SU-DHL-6 (cell line): ENCODE data around the gene MYL2.

Experiments
- H2AFZ ChIP-seq: fragments of 200-600 bp; sonication (generic); 2 replicates; pipeline ENCODE4 v1.6.1; 2014; ENCODE audit warnings: low read depth, mild to moderate bottlenecking, moderate library complexity, mixed read lengths, antibody characterized with exemption, low read length; ENCODE audit not compliant: severe bottlenecking
- H3F3A ChIP-seq: fragments of 200-600 bp; shearing (Covaris generic); 2 replicates; pipeline ENCODE4 v1.6.0; 2016; ENCODE audit warnings: antibody characterized with exemption, mild to moderate bottlenecking; ENCODE audit not compliant: insufficient read depth
- H3K27ac ChIP-seq: fragments of 200-600 bp; sonication (generic); 2 replicates; pipeline ENCODE4 v1.5.1; 2016; ENCODE audit warnings: low read depth, mild to moderate bottlenecking, low read length, moderate library complexity, mixed read lengths
- H3K27me3 ChIP-seq: fragments of 200-600 bp; sonication (generic), shearing (Covaris generic); 2 replicates; pipeline ENCODE4 v1.6.0; 2014; ENCODE audit warnings: mild to moderate bottlenecking, low read length
- H3K36me3 ChIP-seq: fragments of 200-600 bp; sonication (generic); 2 replicates; pipeline ENCODE4 v1.6.1; 2014; ENCODE audit warnings: mild to moderate bottlenecking, low read length, mixed read lengths
- H3K4me2 ChIP-seq: fragments of 300-600, 200-600 bp; shearing (Covaris generic), sonication (generic); 2 replicates; pipeline ENCODE4 v1.6.0; 2014; ENCODE audit warnings: low read length, low read depth, mild to moderate bottlenecking; ENCODE audit not compliant: poor library complexity, severe bottlenecking
- H3K4me3 ChIP-seq: fragments of 200-600 bp; sonication (generic); 2 replicates; pipeline ENCODE4 v1.5.1; 2014; ENCODE audit warnings: antibody characterized with exemption, low read length, mild to moderate bottlenecking, mixed read lengths; ENCODE audit not compliant: insufficient read depth, poor library complexity, severe bottlenecking
- H3K79me2 ChIP-seq: fragments of 200-600 bp; sonication (generic); 2 replicates; pipeline ENCODE4 v1.6.1; 2014; ENCODE audit warnings: mild to moderate bottlenecking, low read length, moderate library complexity; ENCODE audit not compliant: insufficient read depth
- H3K9ac ChIP-seq: fragments of 200-600 bp; sonication (generic); 2 replicates; pipeline ENCODE4 v1.7.0; 2014; ENCODE audit warnings: mild to moderate bottlenecking, low read length
- H3K9me2 ChIP-seq: fragments of 200-600 bp; sonication (generic); replicated peaks from 2 replicates; pipeline ENCODE4 v1.6.1; 2014; ENCODE audit warnings: low read length; ENCODE audit not compliant: insufficient read depth
- H3K9me3 ChIP-seq: fragments of 200-600 bp; sonication (generic); 2 replicates; pipeline ENCODE4 v1.6.1; 2014; ENCODE audit warnings: low read length, mixed read lengths; ENCODE audit not compliant: insufficient read depth
- H4K20me1 ChIP-seq: fragments of 200-600 bp; sonication (generic); 2 replicates; pipeline ENCODE4 v1.6.1; 2014; ENCODE audit warnings: low read depth, mild to moderate bottlenecking, antibody characterized with exemption, low read length, moderate library complexity, mixed read lengths
- CTCF ChIP-seq: fragments of 200-600 bp; sonication (generic); IDR thresholded peaks from one replicate; pipeline ENCODE4 v1.5.1; 2017; ENCODE audit warnings: antibody characterized with exemption, mild to moderate bottlenecking, low read length, moderate library complexity; ENCODE audit not compliant: insufficient read depth, poor library complexity, severe bottlenecking
- EZH2phosphoT487 ChIP-seq: fragments of 200-600 bp; sonication (generic), shearing (Covaris generic); conservative IDR thresholded peaks from 2 replicates; pipeline ENCODE4 v1.6.1; 2018; ENCODE audit warnings: mild to moderate bottlenecking, antibody characterized with exemption, low read length, moderate library complexity, mixed read lengths

Gene MYL2

DNA sequence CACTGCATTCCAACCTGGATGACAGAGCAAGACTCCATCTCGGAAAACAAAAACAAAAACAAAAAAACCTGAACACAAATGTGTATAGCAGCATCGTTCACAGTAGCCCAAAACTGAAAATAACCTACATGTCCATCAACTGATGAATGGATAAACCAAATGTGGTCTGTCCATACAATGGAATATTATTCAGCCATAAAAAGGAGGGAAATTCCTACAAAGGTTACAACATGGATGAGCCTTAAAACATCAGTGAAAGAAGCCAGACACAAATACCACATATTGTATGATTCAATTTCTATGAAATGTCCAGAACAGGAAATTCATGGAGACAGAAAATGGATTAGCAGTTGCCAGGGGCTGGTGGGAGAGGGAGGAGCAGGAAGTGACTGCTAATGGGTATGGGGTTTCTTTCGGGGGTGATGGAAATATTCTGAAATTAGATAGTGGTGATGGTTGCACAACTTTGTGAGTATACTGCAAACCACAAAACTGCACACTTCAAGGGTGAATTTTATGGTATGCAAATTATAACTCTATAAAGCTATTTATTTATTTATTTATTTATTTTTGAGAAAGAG, 4.0 kb downstream of the MYL2 start:
- Histone ChIP-seq H3K9me2 (no peaks in the 10 kb centered on the region), H3K36me3 (no peaks in the 10 kb centered on the region), H3K4me3 (no peak overlapping the region), H3K9ac (no peak overlapping the region), H3K9me3 (no peaks in the 10 kb centered on the region), H3K27me3 (no peaks in the 10 kb centered on the region), H4K20me1 (no peaks in the 10 kb centered on the region), H3K4me2 (no peak overlapping the region), H3F3A (no peaks in the 10 kb centered on the region; the same call in 1 of the 2 replicates), H3K79me2 (no peaks in the 10 kb centered on the region), H2AFZ (no peak overlapping the region), H3K27ac (no peak overlapping the region)
- no peak for TF ChIP-seq EZH2phosphoT487
- TF ChIP-seq CTCF: no peak

GRCh38 chr12:110913119-110914056, 7.0 kb downstream of the MYL2 start:
- no peaks in the 10 kb centered on the region for H3K27me3 ChIP-seq
- no peaks in the 10 kb centered on the region for H4K20me1 ChIP-seq
- peak overlapping the region; percentile 85 for H3K27ac ChIP-seq
- no peak overlapping the region for H3K4me3 ChIP-seq
- TF ChIP-seq EZH2phosphoT487 (no peak), CTCF (no peak)
- peak overlapping the region; percentile 52 for H3K4me2 ChIP-seq
- no peaks in the 10 kb centered on the region for H3K36me3 ChIP-seq
- H3K9me3 ChIP-seq: no peaks in the 10 kb centered on the region
- peak overlapping the region; percentile 46 for H3K9ac ChIP-seq
- H3K9me2 ChIP-seq: no peaks in the 10 kb centered on the region
- H3K79me2 ChIP-seq: no peaks in the 10 kb centered on the region
- peak overlapping the region; percentile 54 for H2AFZ ChIP-seq
- H3F3A ChIP-seq: no peaks in the 10 kb centered on the region; the same call in 1 of the 2 replicates

GRCh38 chr12:110912263-110912662, 8.1 kb downstream of the MYL2 start:
- no peaks in the 10 kb centered on the region for H3K36me3 ChIP-seq
- no peaks in the 10 kb centered on the region for H3K9me3 ChIP-seq
- no peaks in the 10 kb centered on the region for H4K20me1 ChIP-seq
- no peak overlapping the region for H3K4me2 ChIP-seq
- no peaks in the 10 kb centered on the region for H3K27me3 ChIP-seq
- TF ChIP-seq CTCF: no peak
- no peak for TF ChIP-seq EZH2phosphoT487
- no peak overlapping the region for H3K9ac ChIP-seq
- no peaks in the 10 kb centered on the region for H3K9me2 ChIP-seq
- H3F3A ChIP-seq: no peaks in the 10 kb centered on the region; the same call in 1 of the 2 replicates
- no peak overlapping the region for H3K4me3 ChIP-seq
- H3K27ac ChIP-seq: peak overlapping the region; percentile 85; the same call in 1 of the 2 replicates
- H2AFZ ChIP-seq: no peak overlapping the region
- no peaks in the 10 kb centered on the region for H3K79me2 ChIP-seq
